Neural crest cell (in vitro differentiated cells): ENCODE results near the gene ARHGAP21. TPM values are rescaled to one million over a fixed set of nuclear protein-coding genes. Genes with fewer than 3 reads are reported as not detected.

Experiments used
- DNase-seq: peaks from one replicate; pipeline ENCODE4 v3.0.0; 2021; ENCODE audit warnings: low read depth, mixed read lengths, low spot score
- H3K27ac Mint-ChIP-seq: one replicate; pipeline ENCODE4 v1.8.0; 2021; ENCODE audit warnings: mild to moderate bottlenecking, mixed read lengths; ENCODE audit not compliant: unreplicated experiment
- H3K27me3 Mint-ChIP-seq: 2 replicates; pipeline ENCODE4 v1.8.0; 2021; ENCODE audit warnings: low read depth, mild to moderate bottlenecking, mixed read lengths
- H3K36me3 Mint-ChIP-seq: 2 replicates; pipeline ENCODE4 v1.8.0; 2021; ENCODE audit warnings: low read depth, mild to moderate bottlenecking, mixed read lengths
- H3K4me1 Mint-ChIP-seq: 2 replicates; pipeline ENCODE4 v1.8.0; 2021; ENCODE audit warnings: mixed read lengths
- H3K4me3 Mint-ChIP-seq: one replicate; pipeline ENCODE4 v1.8.0; 2021; ENCODE audit warnings: mild to moderate bottlenecking, mixed read lengths
- H3K9me3 Mint-ChIP-seq: 2 replicates; pipeline ENCODE4 v1.8.0; 2021; ENCODE audit warnings: mixed read lengths
- CTCF ChIP-seq: fragments of 200-600 bp; sonication (generic); conservative IDR thresholded peaks from 2 replicates; pipeline ENCODE4 v1.5.0; 2021; ENCODE audit warnings: antibody characterized with exemption, mild to moderate bottlenecking
- total RNA-seq: library from RNA; stranded (reverse); gene quantifications from 2 replicates; pipeline ENCODE4 v1.2.1, GENCODE V29; 2021

ARHGAP21 gene
- total RNA-seq, 1 donor from 2014 or later, result 108 TPM

GRCh38 chr10:24697080-24697479 lies 26.6 kb downstream of the ARHGAP21 start:
- H3K4me1 Mint-ChIP-seq, result peaks cover 24% of the 10 kb centered on the region
- TF ChIP-seq CTCF, result no peak
- no peak overlapping the region for H3K4me3 Mint-ChIP-seq
- no peak for DNase-seq
- peaks cover 2% of the 10 kb centered on the region for H3K36me3 Mint-ChIP-seq
- no peak overlapping the region for H3K27ac Mint-ChIP-seq
- peaks cover 3% of the 10 kb centered on the region for H3K9me3 Mint-ChIP-seq
- no peaks in the 10 kb centered on the region for H3K27me3 Mint-ChIP-seq

- Mint-ChIP-seq H3K9me3 (no peaks in the 10 kb centered on the region), H3K36me3 (no peaks in the 10 kb centered on the region), H3K4me3 (no peak overlapping the region), H3K27ac (peak overlapping the region; percentile 62), H3K27me3 (no peaks in the 10 kb centered on the region), H3K4me1 (peaks cover 16% of the 10 kb centered on the region)
- DNase-seq, result no peak
- TF ChIP-seq CTCF, result no peak
Measured at GRCh38 chr10:24695452-24695851, 28.2 kb downstream of the ARHGAP21 start.

- H3K4me1 Mint-ChIP-seq, result peaks cover 16% of the 10 kb centered on the region
- H3K9me3 Mint-ChIP-seq, result no peaks in the 10 kb centered on the region
- no peak for TF ChIP-seq CTCF
- DNase-seq, result no peak
- H3K27me3 Mint-ChIP-seq, result no peaks in the 10 kb centered on the region
- no peak overlapping the region for H3K4me3 Mint-ChIP-seq
- H3K36me3 Mint-ChIP-seq, result no peaks in the 10 kb centered on the region
- no peak overlapping the region for H3K27ac Mint-ChIP-seq
Measured at GRCh38 chr10:24694086-24694485, 29.6 kb downstream of the ARHGAP21 start.

GRCh38 chr10:24690961-24691512 lies 32.6 kb downstream of the ARHGAP21 start:
- H3K27me3 Mint-ChIP-seq, result no peaks in the 10 kb centered on the region
- H3K27ac Mint-ChIP-seq, result no peak overlapping the region
- no peak for TF ChIP-seq CTCF
- no peaks in the 10 kb centered on the region for H3K9me3 Mint-ChIP-seq
- peaks cover 4% of the 10 kb centered on the region for H3K36me3 Mint-ChIP-seq
- no peak for DNase-seq
- H3K4me1 Mint-ChIP-seq, result peaks cover 6% of the 10 kb centered on the region
- H3K4me3 Mint-ChIP-seq, result no peak overlapping the region

- Mint-ChIP-seq H3K9me3 (no peaks in the 10 kb centered on the region), H3K27ac (no peak overlapping the region), H3K27me3 (no peaks in the 10 kb centered on the region), H3K36me3 (peaks cover 4% of the 10 kb centered on the region), H3K4me1 (no peaks in the 10 kb centered on the region), H3K4me3 (no peak overlapping the region)
- TF ChIP-seq CTCF, result no peak
- no peak for DNase-seq
Measured at GRCh38 chr10:24685958-24686540, 37.6 kb downstream of the ARHGAP21 start.
